GM18502 (cell line): Measurements from ENCODE around the gene TMEM30B.
A peak's percentile ranks its signal among the peaks of the same experiment; 100 is the strongest.

Experiments
- ATAC-seq: cut with Tn5 transposase; IDR thresholded peaks from one replicate; pipeline ENCODE4 v1.9.1; 2021; ENCODE audit warnings: mild to moderate bottlenecking; ENCODE audit not compliant: unreplicated experiment, poor library complexity

Gene TMEM30B

GRCh38 chr14:61300754-61301153 is 19.6 kb upstream of the TMEM30B start:
- ATAC-seq, result no peak

DNA sequence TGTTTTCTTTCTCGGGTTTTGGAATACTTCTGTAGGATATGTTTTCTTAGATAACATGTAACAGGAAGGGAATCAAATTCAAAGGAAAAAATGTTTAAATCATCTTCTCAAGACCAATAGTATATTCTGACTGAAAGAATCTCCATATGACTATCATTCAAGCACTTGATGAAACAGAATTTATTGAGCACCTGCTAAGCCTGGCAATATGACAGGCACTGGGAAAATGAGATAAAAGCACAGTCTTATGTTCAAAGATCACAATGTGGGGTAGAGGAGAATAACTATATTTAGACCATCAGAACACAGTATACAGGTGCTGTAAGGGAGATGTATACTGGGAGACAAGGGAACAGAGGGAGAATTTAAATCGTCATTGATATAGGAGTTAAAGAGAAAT is 19.1 kb upstream of the TMEM30B start:
- no peak for ATAC-seq

DNA sequence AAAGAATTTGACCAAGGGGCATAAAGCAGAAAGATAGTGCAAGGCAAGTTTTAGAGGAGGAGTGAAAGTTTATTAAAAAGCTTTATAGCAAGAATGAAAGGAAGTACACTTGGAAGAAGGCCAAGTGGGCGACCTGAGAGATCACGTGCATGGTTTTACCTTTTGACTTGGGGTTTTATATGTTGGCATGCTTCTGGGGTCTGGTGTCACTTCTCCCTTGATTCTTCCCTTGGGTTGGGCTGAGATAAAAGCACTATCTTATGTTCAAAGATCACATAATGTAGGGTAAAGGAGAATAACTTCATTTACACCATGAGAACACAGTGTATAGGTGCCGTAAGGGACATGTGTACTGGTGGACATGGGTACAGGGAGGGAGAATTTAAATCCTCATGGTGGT is 17.7 kb upstream of the TMEM30B start:
- ATAC-seq, result no peak

DNA sequence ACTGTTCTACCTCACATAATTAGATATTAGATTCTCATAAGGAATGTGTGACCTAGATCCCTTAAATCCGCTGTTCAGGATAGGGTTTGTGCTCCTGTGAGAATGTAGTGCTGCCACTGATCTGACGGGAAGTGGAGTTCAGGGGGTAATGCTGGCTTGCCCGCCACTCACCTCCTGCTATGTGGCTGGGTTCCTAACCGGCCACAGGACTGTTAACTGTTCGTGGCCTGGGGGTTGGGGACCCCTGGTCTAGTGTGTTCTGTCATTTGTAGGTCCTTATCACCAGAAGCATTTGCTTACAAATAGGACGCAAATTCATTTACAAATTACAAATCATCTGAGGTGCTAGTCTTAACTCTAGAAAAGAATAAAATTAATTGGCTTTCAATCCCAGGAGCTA is 16.4 kb upstream of the TMEM30B start:
- ATAC-seq, result no peak

DNA sequence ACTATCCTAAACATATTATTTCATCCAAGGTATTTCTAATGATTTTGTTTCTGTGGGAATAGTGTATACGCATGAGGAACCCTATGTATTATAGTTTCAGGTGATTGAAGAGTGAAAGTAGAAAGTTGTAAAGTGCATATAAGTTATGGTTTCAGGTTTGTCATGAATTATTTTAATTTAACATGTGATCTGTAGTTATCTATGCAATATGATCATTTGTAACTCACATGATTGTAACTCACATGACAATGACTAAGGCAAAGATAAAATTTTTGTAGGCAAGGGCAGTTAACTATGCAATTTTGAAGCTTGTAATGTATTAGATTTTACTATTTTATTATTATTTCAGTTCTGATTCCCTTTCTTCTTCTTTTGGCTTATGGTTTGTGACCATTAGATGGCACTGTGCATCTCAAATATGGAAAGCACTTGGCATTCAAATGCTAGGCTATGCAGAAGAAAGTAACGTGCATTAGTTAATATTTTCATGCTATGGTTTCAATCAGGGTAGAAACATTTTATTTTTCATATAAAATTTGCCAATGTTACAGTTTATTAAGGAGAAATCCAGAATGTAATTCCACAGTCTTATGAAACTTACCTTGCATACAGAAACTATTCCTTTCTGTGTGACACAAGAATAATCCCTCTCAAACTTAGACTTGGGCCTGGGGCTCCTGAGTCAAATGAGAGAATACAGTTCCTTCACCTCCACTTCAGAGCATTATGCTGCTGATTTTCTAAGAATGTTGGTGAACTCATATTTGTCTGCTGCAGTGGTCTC is 15.8 kb upstream of the TMEM30B start:
- peak; percentile 54 for ATAC-seq

- ATAC-seq, result no peak
These were observed 15.0 kb upstream of the TMEM30B start for GRCh38 chr14:61296151-61296550.

DNA sequence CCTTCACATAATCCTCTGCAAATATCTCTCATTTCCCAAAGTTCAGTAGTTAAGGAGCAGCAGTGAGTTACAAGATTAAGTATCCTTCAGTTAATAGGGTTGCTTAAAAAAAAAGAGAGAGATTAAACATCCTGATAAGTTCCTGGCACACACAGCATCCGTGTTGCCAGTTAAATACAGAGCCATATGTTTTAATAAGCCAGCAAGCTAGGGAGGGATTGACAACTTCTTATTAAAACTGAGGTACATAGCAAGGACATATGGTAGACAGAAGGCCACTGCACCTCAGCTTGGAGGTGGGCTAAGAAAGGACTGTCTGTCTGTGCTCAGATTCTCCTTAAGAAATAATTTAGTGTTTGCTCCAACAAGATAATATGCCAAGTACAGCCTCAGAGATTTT is 9.6 kb upstream of the TMEM30B start:
- no peak for ATAC-seq

DNA sequence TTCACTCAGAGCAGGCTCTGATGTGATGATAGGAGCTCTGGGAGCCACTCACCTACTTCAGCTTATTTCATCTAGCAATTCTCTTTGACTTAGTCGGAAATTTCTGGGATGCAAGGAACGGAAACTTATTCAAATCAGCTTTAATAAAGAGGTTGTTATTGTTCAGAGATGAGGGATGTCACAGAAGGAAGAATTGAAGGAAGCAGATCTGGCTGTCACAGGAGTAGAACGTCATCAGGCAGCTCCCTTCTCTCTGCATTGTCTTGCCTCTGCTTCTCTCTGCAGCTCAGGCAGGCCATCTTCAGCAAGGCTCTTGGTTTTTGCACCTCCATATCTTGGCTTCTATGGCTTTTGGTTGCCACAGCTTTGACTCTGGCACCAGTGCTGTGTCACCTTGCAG is 7.6 kb upstream of the TMEM30B start:
- ATAC-seq, result no peak

- ATAC-seq, result no peak
These were observed 7.1 kb upstream of the TMEM30B start for GRCh38 chr14:61288228-61288627.

- ATAC-seq, result no peak
These were observed 6.1 kb upstream of the TMEM30B start for GRCh38 chr14:61287196-61287595.

- no peak for ATAC-seq
These were observed 4.2 kb upstream of the TMEM30B start for GRCh38 chr14:61285364-61285763.

DNA sequence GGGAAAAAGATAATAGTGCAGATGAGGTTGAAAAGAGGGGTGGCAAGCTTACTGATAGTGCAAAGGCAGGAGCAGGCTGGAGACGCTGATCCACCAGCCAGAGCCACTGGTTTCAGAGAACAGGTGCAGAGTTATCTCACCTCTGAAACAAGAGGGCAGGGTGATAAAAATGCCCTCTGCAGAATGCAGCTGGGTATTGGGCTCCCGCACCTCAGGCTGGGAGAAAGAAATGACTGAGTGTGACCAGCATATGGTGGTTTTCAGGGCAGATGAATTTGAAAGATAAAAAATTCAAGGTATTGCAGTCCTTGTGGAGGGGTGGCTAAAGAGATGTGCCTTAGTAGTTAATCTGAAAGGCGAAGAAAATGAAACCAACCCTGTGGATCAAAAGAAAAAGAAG is 2.9 kb upstream of the TMEM30B start:
- ATAC-seq, result no peak

DNA sequence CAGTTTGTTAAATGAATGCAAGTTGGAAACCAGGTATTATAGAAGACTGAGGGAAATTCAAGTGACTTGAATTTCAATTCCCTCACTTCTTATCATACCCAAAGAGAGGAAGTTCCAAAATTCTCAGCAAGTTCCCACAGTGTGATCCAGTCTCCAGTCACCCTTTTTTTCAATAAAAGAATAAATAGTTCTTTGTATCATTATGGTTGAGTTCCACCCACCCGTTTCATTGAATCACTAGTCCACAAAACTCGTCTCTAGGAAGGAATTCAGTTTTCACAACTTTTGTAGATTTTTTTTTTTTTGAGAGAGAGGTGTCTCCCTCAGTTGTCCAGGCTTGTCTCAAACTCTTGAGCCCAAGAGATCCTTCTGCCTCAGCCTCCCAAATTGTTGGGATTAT is 1.6 kb upstream of the TMEM30B start:
- ATAC-seq, result no peak

GRCh38 chr14:61281948-61282275 is 774 bp upstream of the TMEM30B start:
- no peak for ATAC-seq

GRCh38 chr14:61280526-61281185 is 482 bp downstream of the TMEM30B start:
- ATAC-seq, result no peak

DNA sequence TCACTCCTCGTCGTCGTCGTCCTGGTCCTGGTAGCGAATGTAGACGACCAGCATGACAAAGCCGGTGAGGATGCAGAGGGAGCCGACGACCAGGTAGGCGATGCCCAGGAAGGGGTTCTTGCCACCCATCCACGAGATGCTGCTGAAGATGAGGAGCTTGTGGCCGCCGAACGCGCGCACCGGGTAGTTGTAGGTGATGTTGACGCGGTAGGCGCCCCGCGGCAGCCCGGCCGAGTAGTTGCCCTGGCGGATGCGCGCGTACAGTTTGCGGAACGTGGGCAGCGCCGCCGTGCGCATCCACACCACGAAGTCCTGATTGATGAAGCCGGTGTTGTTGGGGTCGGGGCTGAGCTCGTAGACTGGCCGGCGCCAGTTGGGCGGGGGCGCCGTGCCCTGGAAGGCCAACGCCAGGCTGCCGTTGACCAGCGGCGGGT is 1.0 kb downstream of the TMEM30B start:
- no peak for ATAC-seq

DNA sequence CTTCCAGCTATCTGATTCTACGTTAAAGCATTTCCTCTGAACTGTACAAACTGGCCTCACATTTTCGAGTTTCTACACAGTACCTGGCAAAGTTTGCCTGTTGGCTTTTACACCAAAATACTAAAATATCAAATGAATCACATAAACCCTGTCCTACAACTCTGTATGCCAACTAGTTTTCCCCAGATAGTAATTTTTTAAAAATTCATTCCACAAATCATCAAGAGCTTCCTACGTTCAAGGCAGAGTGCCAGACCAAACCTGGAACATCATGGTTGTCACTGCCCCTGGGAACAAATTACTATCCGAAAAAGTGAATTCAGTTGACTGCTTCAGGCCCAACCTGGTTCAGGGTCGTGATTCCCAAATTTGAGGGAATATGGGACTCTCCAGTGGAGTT is 2.1 kb downstream of the TMEM30B start:
- ATAC-seq, result no peak

GRCh38 chr14:61277784-61278183 is 3.4 kb downstream of the TMEM30B start:
- ATAC-seq, result no peak

DNA sequence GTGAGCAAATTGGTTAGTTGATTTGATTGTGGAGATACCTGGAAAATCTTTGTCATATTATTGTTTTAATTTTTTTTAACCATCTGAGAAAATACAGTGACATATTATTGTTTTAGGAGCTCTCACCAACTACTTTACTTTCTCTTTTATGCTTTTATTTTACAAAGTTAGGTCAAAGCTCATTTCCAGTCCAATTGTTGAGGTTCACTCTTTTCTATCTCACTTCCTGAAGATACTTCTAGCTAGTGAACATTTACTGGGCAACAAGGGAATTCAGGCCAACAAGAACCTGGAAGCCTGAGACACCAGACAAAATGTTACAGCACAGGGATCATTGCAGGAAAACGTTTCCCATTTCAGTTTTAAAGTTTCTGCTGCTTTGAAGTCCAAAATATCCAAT is 3.9 kb downstream of the TMEM30B start:
- no peak for ATAC-seq

DNA sequence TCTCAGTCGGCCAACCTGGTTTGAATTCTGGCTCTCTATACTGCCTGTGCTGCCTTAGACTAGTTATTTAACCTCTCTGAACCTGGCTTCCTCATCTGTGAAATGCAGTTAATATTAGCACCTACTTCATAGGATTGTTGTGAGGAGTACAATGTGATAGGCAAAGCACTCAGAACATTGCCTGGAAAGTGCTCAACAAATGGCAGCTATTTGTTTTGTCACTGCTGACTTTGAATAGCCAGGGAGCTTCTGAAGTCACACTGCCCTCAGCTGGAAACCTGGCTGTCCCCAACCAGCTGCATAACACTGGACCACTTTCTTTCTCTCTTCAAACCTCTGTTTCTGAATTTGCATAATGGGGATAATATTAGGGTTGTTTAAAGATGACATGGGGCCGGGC is 9.6 kb downstream of the TMEM30B start:
- ATAC-seq, result no peak

- no peak for ATAC-seq
These were observed 10.4 kb downstream of the TMEM30B start for GRCh38 chr14:61270714-61271113.
